Inflammatory macrophage treated with lipopolysaccharide for 4 hours (primary cell): ENCODE data around the gene EMC8.

Experiments used
- DNase-seq: peaks from one replicate; pipeline ENCODE4 v3.0.0-alpha.2; 2020

Gene EMC8

DNA sequence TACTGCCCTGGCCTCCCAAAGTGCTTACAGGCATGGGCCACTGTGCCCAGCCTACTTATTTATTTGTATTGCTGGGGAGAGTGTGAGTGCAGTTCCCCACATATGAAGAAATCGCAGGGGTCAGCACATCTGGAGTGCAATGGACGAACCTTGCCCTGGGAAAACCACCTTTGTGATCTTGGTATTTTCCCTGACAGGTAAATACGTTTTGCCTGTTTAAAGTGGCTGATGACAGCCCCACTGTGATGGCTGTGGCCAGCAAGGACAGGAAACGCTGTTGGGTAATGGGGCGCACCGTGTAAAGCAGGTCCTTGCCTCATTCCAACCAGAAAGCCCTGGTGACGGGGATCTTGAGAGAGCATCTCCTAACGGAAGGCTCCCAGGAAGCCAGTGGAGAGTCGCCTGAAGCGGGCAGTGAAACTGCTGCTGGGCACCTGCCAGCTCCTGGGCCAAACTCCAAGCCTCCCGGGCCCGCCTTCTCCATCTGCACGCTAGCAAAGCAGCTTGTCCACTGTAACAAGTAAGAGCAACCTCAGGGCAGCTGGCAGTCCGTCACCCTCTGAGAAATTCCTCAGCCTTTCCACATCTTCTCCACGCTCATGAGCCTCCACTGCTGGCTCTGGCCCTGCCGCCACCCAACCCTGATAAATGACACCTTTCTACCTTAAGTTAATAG, 17.5 kb downstream of the EMC8 start:
- DNase-seq: no peak

DNA sequence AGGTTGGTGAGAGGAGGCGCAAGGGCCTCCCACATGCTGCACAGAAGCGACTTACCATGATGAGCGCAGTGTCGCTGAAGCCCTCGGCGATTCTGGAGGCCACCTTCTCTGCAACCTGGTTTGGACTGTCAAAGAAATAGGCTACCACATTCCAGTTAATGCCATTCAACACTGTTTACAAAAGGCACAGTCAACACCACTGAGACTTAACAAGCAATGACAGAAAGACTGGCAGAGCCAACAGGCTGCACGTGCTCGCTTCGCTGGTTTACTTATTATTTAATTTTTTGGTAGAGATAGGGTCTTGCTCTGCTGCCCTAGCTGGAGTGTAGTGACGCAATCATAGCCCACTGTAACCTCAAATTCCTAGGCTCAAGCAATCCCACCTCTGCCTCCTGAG, 18.2 kb downstream of the EMC8 start:
- DNase-seq: no peak

DNA sequence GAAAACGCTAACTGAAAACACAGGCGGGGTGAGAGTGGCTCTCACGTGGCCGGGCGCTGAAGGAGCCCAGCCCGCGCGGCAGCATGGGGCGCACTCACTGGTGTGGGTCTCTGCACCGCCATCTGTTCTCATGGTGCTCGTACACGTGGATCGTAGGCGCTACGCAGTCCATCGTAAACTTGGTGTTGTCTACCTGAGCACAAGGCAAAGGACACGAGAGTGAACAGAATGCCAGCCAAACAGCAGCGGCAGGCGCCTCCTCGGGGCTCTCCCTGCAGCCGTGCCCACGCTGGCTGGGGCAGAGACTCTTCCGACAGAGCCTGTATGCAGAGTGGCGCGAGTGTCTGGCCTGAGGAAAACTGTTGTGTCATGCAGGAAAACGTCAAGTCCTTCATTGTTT, 19.1 kb downstream of the EMC8 start:
- DNase-seq: no peak

DNA sequence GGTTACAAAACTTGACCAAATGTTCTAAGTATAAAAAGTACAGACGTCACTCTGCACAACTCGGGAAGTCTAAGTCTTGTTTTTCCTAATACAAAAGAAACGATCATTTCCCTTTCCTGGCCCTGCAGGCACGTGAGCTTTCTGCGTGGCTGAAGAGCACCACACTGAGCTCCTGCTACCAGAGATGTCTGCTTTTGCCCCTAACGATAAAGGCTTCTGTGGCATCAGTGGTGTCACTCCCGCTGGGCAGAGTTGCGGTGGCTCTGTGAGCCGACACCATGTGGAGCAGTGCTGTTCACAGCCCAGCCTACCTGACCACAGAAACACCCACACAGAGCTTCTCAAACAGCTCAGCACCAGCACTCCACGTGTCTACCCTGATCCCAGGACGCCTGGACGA, 20.5 kb downstream of the EMC8 start:
- DNase-seq: no peak

DNA sequence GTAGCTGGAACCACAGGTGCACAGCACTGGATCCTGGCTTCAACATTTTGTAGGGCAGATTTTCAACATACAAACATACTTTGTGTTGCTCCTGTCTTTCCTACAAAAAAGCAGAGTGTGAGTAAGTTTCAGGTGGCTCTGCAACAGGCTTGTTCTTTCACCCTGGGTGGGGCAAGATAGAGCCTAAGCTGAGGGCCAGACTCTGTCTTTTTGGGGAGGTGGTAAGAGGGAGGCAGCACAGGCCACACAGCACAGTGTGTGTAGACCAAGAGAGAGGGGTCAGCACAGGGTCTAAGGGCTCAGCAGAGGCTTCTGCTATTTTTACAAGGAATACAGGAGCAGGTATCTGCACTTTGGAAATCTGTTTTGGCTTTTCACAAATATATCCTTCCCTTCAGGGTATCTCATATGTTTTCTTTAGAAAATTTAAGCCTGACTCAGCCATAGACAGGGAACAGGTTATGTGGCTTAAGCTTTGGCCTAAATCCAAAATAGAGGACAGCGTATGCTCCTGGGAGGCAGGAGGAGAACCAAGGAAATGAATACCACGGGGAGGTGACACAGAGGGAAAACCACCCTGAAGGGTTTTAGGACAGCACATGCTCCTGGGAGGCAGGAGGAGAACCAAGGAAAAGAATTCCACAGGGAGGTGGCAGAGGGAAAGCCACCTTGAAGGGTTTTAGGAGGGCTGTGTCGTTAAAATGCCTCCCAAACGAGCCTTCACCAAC, 21.6 kb downstream of the EMC8 start:
- DNase-seq: no peak

DNA sequence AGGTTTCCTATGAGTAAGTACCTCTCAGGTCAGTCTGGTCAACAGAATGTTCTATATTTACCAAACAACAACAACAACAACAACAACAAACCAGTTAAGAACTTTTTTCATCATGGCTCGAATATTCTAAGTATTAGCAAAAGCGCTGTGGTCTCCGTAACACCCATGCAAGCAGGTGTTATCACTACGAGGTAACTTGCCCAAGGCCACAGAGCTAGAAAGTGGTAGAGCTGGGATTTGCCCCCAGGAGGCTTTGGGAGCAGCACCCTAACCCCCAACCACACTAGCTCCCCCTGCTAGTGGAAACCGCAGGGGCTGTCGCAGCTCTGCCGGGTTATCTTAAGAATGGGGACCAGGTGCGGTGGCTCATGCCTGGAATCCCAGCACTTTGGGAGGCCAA, 24.5 kb downstream of the EMC8 start:
- DNase-seq: no peak

DNA sequence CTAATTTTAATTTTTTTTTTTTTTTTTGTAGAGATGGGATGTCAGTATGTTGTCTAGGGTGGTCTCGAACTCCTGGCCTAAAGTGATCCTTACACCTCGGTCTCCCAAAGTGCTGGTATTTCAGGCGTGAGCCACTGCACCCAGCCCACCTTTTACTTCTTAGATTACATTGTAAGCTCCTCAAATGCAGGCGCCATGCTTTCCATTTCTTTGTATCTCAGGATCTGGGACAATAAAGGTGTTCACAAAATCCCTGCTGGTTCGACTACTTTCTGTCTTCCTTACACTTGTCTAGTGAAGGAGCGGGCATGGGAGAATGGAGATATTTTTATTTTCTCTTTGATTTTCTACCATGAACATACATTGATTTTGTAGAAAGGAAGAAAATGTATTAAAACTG, 25.2 kb downstream of the EMC8 start:
- no peak for DNase-seq

DNA sequence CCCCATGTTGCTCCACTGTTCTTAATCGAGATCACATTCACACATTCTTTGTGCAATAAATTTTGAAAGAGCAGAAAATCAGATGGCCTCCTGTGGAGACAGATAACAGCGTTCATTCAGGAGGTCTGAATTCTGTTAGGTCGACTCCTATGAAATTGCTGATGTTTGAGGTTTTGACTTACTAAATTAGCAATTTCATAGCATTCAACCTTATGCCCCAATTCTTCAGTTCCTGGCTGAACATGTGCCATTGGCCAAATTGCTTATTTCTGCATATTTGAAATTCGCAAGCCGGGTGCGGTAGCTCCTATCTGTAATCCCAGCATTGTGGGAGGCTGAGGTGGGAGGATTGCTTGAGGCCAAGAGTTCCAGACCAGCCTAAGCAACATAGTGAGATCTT, 26.3 kb downstream of the EMC8 start:
- no peak for DNase-seq

DNA sequence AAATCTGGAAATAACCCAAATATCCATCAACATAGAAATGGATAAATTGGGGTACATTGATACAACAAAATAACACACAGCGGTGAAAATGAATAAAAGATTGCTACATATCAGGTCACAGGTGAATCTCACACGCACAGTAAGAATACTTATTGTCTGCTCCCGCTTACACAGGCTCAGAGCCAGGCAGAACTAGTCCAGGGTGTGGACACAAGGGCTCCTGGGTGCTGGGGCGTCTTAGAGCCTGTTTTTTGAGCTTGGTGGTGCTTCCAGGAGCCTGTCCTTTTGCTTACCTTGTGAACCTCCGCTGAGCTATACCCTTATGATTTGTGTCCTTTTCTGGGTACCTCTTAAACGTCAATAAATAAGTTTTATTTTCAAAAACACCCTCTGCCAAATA, 28.6 kb downstream of the EMC8 start:
- DNase-seq: no peak

DNA sequence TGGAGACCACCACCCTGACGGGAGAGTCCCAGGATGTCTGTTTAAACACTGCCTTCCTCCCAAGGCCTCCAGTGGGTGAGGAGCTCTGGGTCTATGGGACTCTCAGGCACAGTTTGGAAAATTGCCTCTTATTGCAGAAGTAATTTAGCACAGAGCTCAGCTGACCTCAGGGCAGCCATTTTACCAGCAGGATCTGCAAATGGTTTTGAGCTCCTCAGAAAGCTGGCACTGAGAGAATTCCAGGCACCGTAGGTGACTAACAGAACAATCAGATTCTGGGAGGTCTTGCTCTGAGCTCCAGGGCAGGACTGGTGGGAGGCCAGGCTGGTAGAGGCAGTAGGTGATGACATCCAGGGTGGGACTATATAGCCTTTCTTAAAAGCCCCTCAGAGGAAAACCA, 31.1 kb downstream of the EMC8 start:
- no peak for DNase-seq

DNA sequence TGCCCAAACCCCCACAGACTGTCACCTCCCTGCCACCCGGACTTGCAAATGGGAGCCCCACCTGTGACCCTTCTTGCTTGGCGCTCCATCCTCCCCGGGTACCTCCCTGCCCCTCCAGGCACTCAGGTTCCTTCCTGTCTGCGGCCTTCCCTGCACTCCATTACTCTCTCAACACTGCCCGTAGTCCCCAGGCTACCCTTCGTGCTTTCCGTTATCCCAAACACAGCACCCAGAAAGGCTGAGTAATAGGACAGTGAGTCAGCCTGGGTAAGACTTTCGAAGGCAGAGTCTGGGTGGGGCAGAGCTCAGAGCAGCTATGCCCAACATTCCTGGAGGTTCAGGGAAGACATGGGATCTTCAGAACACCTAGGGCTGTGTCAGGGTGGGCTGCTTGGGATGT, 31.8 kb downstream of the EMC8 start:
- DNase-seq: peak; percentile 32

DNA sequence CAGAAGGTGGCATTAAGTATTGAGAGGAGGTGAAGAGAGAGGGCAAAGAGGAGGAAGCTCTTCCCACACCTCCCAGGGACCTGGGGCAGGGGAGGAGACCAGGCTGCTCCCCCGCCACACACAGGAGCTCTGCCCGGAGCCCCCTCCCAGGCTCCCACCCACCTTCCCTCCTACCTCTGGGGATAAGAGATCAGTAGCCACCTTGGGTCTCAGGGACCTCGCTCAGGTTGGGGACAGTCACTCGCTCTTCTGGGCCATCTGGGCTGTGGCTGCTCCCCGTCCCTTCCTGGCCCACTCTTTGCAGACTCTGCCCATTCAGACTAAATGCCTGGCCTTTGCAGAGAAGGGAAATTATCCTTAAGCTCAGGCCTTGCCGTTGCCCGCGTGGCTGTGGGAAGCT, 33.6 kb downstream of the EMC8 start:
- no peak for DNase-seq

DNA sequence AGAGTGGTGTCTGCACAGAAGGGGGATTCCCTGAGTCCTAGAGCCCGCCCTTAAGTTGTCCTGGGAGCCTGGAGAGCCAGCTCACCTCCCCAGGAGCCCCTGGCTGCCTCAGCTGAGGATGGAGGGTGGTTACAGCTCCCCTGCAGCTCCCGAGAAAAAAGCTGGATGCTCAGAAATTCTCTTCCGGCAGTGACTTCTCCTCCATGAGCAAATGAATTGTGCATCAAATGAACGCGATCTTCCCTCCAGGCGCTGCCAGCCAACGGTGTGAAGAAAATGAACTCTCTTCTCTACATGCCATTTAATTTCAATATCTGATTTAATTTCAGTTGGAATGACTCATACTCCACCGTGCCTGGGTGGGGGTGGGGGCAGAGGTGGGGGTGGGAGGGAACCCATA, 34.1 kb downstream of the EMC8 start:
- DNase-seq: no peak

DNA sequence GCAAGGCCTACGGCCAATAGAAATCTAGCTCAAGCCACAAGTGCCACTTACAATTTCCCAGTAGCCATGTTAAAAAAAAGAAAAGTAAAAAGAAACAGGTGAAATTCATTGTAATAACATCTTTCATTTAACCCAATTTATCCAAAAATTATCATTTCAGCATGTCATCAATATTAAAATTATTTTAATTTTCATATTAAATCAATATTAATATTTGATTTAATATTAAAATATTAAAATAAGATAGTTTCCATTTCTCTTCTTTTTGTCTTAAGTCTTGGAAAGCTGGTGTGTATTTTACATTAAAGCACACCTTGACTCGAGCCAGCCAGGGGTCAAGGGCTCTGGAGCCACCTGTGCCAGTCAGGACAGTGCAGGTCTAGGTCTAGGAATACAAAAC, 35.7 kb downstream of the EMC8 start:
- DNase-seq: no peak

DNA sequence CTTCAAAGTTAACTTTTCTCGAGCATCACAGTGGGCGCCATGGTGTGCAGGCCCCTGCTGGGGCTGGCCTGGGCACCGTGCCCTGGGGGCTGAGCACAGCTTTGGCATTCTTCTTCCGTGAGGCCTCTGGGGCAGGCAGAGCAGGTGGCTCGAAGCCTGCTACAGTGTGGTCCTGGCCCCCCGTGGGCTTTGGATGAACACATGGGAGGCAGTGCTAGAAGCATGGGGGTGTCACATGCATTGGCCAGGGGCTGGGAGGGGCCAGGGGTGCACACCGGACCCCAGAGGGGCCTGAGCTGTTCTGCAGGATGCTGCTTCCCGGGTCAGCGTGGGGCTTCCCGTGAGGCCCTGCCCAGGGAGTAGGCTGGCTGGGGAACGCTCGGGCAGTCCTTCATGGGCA, 36.4 kb downstream of the EMC8 start:
- DNase-seq: no peak

DNA sequence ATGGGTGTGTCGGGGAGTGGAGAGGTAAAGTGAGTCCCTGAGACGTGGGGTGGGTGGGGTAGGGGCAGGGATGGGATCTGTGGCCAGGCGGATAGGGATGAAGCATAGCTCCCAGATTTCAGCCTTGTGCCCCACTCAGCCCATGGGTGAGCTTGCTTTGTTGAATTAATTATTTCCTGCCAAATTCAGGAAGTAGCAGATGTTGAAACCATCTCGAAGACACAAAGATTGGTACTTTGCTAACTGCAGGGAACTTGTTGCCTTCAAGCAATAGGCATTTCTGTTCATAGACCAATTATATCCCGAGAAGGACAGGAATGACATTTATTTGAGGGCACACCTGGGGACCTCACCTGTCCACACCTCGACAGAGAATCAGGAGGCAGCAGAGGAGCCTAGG, 37.5 kb downstream of the EMC8 start:
- DNase-seq: peak; percentile 52

DNA sequence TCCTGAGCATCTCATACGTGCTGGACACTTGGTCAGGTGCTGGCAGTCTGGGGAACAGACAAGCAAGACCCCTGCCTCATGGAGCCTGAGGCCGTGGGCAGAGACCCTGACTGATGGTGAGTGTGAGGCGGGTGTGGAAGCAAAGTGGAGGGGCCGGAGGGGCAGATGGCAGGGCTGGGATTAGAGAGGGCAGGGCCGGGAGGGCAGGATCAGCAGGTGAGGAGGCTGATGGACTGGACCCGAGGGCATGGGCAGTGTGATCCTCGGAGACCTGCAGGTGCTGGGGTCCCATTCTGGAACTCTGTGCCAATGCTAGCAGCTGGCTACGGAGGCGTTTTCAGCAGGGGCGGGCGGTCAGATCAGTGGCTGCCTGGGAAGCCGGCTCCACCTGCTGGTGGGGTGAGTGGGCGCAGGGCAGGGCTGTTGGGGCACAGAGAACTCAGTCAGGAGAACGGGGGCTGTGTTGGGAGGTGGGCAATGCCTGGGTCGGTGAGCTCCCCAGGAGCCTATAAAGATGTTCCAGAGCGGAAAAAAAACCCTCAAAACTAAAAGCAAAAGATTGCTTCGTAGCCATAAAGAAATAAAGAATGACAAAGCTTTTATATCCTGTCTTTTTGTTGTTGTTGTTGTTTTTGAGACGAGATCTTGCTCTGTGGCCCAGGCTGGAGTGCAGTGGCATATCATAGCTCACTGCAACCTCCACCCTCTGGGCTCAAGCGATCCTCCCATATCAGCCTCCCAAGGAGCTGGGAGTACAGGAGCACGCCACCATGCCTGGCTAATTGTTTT, 39.5 kb downstream of the EMC8 start:
- DNase-seq: no peak

DNA sequence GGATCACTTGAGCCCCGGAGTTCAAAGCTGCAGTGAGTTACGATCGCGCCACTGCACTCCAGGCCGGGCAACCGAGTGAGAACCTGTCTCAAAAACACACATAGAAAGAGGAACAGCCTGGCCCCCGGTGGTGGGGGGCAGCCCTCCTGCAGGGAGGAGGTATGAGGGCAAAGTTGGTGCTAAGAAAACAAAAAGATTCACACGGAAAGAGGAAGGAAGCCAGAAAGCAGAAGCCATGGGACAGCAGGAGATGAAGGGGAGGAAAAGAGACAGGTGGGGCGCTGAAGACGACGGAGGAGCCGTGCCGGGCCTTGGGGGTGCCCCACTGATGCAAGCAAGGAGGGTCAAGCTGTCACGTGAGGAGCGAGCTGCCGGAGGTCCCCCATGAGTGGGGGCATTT, 40.2 kb downstream of the EMC8 start:
- peak; percentile 11 for DNase-seq

DNA sequence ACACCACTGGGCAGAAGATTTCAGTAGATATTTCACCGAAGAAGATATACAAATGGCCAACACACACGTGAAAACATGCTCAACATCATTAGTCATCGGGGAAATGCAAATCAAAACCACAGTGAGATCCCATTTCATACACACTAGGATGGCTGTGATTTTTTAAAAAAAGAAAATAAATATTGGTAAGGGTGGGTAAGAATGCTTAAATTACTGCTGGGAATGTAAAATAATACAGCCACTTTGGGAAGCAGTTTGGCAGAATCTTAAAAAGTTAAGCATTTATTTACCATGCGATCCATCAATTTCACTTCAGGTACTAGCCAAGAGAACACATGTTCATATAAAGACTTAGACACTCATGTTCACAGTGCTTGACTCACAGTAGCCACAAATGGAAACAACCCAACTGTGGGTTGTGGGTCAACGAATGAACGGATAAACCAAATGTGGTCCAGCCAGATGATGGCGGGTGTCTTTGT, 42.0 kb downstream of the EMC8 start:
- peak; percentile 8 for DNase-seq

DNA sequence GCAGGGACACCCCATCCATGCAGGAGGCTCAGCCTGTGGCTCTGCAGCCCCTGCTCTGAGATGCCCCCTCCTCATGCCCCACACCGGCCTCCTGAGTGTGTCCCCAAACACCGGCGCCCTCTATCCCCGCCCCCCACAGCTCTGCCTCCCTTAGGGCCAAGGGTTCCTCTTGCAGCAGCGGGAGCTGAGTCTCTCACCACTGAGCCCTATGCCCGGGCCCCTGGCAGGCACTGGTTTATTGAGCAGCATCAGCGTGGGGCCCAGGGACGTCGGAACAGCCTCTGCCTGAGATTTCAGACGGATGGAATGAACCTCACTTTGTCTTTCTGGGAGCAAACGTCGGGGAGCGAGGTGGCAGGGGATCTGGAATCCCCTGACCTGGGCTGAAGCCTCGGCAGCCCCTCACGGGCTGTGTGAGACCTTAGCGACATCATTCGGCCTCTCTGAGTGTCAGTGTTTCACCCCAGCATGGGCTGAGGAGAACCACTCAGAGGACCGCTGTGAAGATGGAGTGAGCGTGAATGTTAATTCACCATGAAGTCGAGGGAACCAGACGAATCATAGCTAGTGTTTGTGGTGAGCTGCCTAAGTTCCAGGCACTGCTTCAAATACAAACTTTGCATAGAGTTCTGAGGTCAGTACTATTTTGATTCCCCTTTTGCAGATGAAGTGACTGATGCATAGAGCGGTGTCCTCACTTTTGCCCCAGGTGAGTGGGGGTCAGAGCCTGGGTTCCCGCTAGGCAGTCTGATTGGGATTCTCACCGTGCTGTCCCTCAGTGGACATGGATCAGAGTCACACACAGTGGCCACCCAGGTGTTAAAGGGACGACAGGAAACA, 43.2 kb downstream of the EMC8 start:
- DNase-seq: no peak

DNA sequence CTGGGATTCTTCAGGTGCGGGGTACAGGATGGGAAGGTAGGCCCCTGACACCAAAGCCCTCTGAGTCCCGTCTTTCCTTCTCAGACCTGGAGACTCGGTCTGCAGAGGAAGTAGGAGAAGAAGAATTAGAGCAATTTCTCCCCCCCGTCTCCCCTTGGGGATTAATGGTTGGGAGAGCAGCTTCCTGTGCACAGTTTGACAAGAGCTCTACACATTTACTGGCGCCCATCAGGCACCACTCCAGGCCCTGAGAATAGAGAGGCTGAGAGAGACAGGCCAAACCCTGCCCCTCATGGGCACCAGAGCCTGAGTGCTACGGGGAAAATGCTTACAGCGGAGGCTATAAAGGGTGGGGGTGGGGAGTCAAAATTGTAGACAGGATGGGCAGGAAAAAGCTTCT, 44.9 kb downstream of the EMC8 start:
- no peak for DNase-seq

DNA sequence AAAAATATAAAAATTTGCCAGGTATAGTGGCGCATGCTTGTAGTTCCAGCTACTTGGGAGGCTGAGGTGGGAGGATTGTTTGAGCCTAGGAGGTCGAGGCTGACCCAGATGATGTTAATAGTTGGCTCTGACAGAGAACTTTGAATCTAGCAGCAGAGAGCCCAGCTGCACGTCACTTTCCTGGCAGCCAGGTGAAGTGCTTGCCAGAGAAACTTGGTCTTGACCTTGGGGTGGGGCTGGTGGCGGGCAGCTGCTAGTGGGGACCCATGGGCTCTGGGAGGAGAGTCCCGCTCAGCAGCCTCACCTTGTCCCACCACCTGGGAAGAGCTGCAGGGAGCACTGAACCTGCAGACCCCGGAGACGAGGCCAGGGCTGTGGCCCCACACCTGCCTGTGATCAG, 45.4 kb downstream of the EMC8 start:
- no peak for DNase-seq

DNA sequence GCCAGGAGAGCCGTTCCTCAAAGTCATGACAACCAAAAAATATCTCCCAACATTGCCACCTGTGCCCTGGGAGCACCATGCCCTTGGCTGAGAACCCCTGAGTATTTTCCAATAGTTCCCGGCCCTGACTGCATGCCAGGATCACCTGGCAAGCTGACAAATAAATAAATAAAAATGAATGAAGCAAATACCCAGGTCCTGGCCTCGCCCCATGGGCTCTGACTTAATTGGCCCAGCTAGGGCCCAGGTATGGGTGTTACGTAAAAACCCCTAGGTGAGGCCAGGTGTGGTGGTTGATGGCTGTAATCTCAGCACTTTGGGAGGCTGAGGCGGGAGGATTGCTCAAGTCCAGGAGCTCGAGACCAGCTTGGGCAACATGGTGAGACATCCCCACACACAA, 45.8 kb downstream of the EMC8 start:
- DNase-seq: no peak
